ENCODE measurements around the gene GABRG3. TPM values are rescaled to one million over a fixed set of nuclear protein-coding genes. Genes with fewer than 3 reads are reported as not detected.
A peak's percentile ranks its signal among the peaks of the same experiment; 100 is the strongest.

The GABRG3 gene
- total RNA-seq, 3 donors from 2014 or later (not counting 1 experiment from before 2014, with no cell fraction given), result not detected

GRCh38 chr15:27017168-27017809 lies 46.3 kb downstream of the GABRG3 start:
- intact Hi-C loops (cut with micrococcal nuclease), result no loop called here
- ATAC-seq (peak in 1 of 3 donors; percentile 53), DNase-seq (peak in 1 of 2 donors; percentile 5)
- no peak overlapping the region for H3K4me3 ChIP-seq (ENCODE audit: low read length)
- Mint-ChIP-seq H3K9me3 (peaks cover 6 to 12% of the 10 kb centered on the region in 2 donors), H3K4me3 (no peak overlapping the region), H3K27me3 (ENCODE audit: low read depth in 2 of 2) (no peaks in the 10 kb centered on the region), H3K36me3 (peaks cover 10% of the 10 kb centered on the region), H3K4me1 (no peaks in the 10 kb centered on the region), H3K27ac (no peak overlapping the region)
- no peak overlapping the region for H3K27ac ChIP-seq (ENCODE audit: low read length)
- H3K4me1 ChIP-seq (ENCODE audit: control insufficient read depth, insufficient read depth, low read length), result no peaks in the 10 kb centered on the region
- WGBS (ENCODE audit: insufficient coverage), result 32% methylated on average over 10 of the region's 10 CpGs
- H3K36me3 ChIP-seq (ENCODE audit: control insufficient read depth, insufficient read depth, low read length), result no peaks in the 10 kb centered on the region
- no peak for TF ChIP-seq CTCF (IDR thresholded peaks at IDR 0.05)
- H3K9me3 ChIP-seq (ENCODE audit: control insufficient read depth, insufficient read depth, low read length), result no peaks in the 10 kb centered on the region
- no peaks in the 10 kb centered on the region for H3K27me3 ChIP-seq (ENCODE audit: control insufficient read depth, insufficient read depth, low read length)

GRCh38 chr15:27019687-27020086 lies 48.7 kb downstream of the GABRG3 start:
- Histone ChIP-seq H3K27ac (ENCODE audit: low read length) (no peak overlapping the region), H3K36me3 (ENCODE audit: control insufficient read depth, insufficient read depth, low read length) (no peaks in the 10 kb centered on the region), H3K9me3 (ENCODE audit: control insufficient read depth, insufficient read depth, low read length) (no peaks in the 10 kb centered on the region), H3K4me1 (ENCODE audit: control insufficient read depth, insufficient read depth, low read length) (no peaks in the 10 kb centered on the region), H3K27me3 (ENCODE audit: control insufficient read depth, insufficient read depth, low read length) (no peaks in the 10 kb centered on the region), H3K4me3 (ENCODE audit: low read length) (no peak overlapping the region)
- DNase-seq (no peak), ATAC-seq (no peak)
- 95% methylated on average over 4 of the region's 6 CpGs for WGBS (ENCODE audit: insufficient coverage)
- Mint-ChIP-seq H3K27ac (no peak overlapping the region), H3K4me3 (no peak overlapping the region), H3K9me3 (peaks cover 6 to 7% of the 10 kb centered on the region in 2 donors), H3K36me3 (peaks cover 10% of the 10 kb centered on the region), H3K4me1 (no peaks in the 10 kb centered on the region), H3K27me3 (ENCODE audit: low read depth in 2 of 2) (no peaks in the 10 kb centered on the region)
- TF ChIP-seq CTCF (IDR thresholded peaks at IDR 0.05), result no peak
- intact Hi-C loops (cut with micrococcal nuclease), result no loop called here

- H3K4me3 ChIP-seq (ENCODE audit: low read length), result no peak overlapping the region
- H3K4me1 Mint-ChIP-seq, result no peaks in the 10 kb centered on the region
- H3K36me3 Mint-ChIP-seq, result no peaks in the 10 kb centered on the region
- H3K27ac ChIP-seq (ENCODE audit: low read length), result no peak overlapping the region
- no peaks in the 10 kb centered on the region for H3K36me3 ChIP-seq (ENCODE audit: control insufficient read depth, insufficient read depth, low read length)
- WGBS (ENCODE audit: insufficient coverage), result 46% methylated on average over 9 of the region's 9 CpGs
- H3K4me3 Mint-ChIP-seq, result no peak overlapping the region
- H3K9me3 ChIP-seq (ENCODE audit: control insufficient read depth, insufficient read depth, low read length), result no peaks in the 10 kb centered on the region
- TF ChIP-seq CTCF (IDR thresholded peaks at IDR 0.05), result no peak
- intact Hi-C loops (cut with micrococcal nuclease), result no loop called here
- peaks cover 0 to 2% of the 10 kb centered on the region in 2 donors for H3K9me3 Mint-ChIP-seq
- no peak for ATAC-seq
- no peaks in the 10 kb centered on the region for H3K27me3 ChIP-seq (ENCODE audit: control insufficient read depth, insufficient read depth, low read length)
- H3K27ac Mint-ChIP-seq, result no peak overlapping the region
- H3K27me3 Mint-ChIP-seq (ENCODE audit: low read depth in 2 of 2), result no peaks in the 10 kb centered on the region
- no peak for DNase-seq
- H3K4me1 ChIP-seq (ENCODE audit: control insufficient read depth, insufficient read depth, low read length), result no peaks in the 10 kb centered on the region
Measured at GRCh38 chr15:27025481-27025966, 54.5 kb downstream of the GABRG3 start.

GRCh38 chr15:27027229-27027628 lies 56.2 kb downstream of the GABRG3 start:
- DNase-seq (no peak), ATAC-seq (no peak)
- Histone ChIP-seq H3K27me3 (ENCODE audit: control insufficient read depth, insufficient read depth, low read length) (no peaks in the 10 kb centered on the region), H3K4me1 (ENCODE audit: control insufficient read depth, insufficient read depth, low read length) (no peaks in the 10 kb centered on the region), H3K9me3 (ENCODE audit: control insufficient read depth, insufficient read depth, low read length) (no peaks in the 10 kb centered on the region), H3K36me3 (ENCODE audit: control insufficient read depth, insufficient read depth, low read length) (no peaks in the 10 kb centered on the region), H3K4me3 (ENCODE audit: low read length) (no peak overlapping the region), H3K27ac (ENCODE audit: low read length) (no peak overlapping the region)
- no peak for TF ChIP-seq CTCF (IDR thresholded peaks at IDR 0.05)
- H3K27me3 Mint-ChIP-seq (ENCODE audit: low read depth in 2 of 2), result no peaks in the 10 kb centered on the region
- intact Hi-C loops (cut with micrococcal nuclease), result no loop called here
- no peak overlapping the region for H3K27ac Mint-ChIP-seq
- WGBS (ENCODE audit: insufficient coverage), result 66% methylated on average over 5 of the region's 6 CpGs
- H3K4me1 Mint-ChIP-seq, result no peaks in the 10 kb centered on the region
- H3K36me3 Mint-ChIP-seq, result no peaks in the 10 kb centered on the region
- no peak overlapping the region for H3K4me3 Mint-ChIP-seq
- H3K9me3 Mint-ChIP-seq, result no peaks in the 10 kb centered on the region
